Uterus (tissue), 2 donors: ENCODE data around the gene PREX1.

Experiments used
- CTCF ChIP-seq, 4 experiments: fragments of 200-600 bp in 2 of 4; fragments of 450-650 bp in 2 of 4; sonication (generic) in 2 of 4; IDR thresholded peaks; one replicate each; pipeline ENCODE4 v1.5.1; 2016 to 2019; ENCODE audit warnings: antibody characterized with exemption in 4 of 4, mild to moderate bottlenecking in 2 of 4, moderate library complexity in 1 of 4
- POLR2A ChIP-seq, 2 donors: fragments of 450-650 bp; IDR thresholded peaks; one replicate each; pipeline ENCODE4 v1.6.1; 2016; ENCODE audit warnings: antibody characterized with exemption in 2 of 2, mild to moderate bottlenecking in 1 of 2, moderate library complexity in 1 of 2

- TF ChIP-seq CTCF (IDR thresholded peaks at IDR 0.05): no peak
- no peak for TF ChIP-seq POLR2A (IDR thresholded peaks at IDR 0.05)
Measured at GRCh38 chr20:48696671-48697070, 131.1 kb downstream of the PREX1 start.
